ENCODE measurements around the gene AAMP.

Gene AAMP

GRCh38 chr2:218262631-218263586, 7.0 kb downstream of the AAMP start:
- TF ChIP-seq GATA1 (IDR thresholded peaks at IDR 0.05; ENCODE audit: low read depth, low read length) (no peak), POLR2A (IDR thresholded peaks at IDR 0.05; ENCODE audit: low read length) (no peak)
- no peak for DNase-seq

- DNase-seq: no peak
- TF ChIP-seq POLR2A (IDR thresholded peaks at IDR 0.05; ENCODE audit: low read length): no peak
- no peak for TF ChIP-seq GATA1 (IDR thresholded peaks at IDR 0.05; ENCODE audit: low read depth, low read length)
These were observed 7.7 kb downstream of the AAMP start for GRCh38 chr2:218262237-218262600.

DNA sequence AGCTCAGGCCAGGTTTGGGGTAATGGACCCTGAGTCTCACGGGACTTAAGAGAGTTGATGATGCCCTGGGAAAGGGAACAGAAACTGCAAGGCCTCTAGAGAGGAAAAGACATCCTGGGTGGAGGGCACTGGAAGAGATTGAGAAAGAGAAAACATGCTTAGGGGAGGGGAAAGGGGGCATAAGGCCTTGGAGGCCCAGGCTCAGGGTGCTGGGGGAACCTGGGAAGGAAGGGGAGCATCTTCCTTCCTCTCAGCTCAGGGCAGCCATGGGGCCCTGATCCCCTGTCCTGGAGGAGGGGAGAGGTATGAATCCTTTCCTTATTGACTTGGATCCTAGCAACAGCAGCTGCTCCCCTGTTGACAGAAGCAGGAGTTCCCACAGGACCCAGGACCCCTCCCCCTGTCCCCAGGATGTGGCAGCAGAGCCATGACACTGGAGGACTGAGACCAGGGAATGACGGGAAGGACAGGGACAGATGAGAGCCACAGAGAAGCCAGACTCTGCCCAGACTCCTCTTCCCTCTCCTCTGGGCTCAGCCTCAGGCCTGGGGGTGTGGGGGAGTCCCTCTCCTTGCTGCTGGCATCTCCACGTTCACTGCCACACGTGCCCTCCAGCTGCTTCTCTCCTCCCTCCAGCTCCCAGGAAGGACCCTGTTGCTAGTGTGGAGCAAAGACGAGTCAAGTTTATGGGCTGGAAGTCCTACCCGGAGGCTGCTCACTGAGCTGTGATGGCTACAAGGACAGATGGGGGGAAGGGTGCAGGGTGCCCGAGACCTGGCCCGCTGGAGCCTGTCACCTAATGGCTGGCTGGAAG, 8.3 kb downstream of the AAMP start:
- TF ChIP-seq GATA1 (IDR thresholded peaks at IDR 0.05; ENCODE audit: low read depth, low read length) (no peak), POLR2A (IDR thresholded peaks at IDR 0.05; ENCODE audit: low read length) (no peak)
- no peak for DNase-seq

DNA sequence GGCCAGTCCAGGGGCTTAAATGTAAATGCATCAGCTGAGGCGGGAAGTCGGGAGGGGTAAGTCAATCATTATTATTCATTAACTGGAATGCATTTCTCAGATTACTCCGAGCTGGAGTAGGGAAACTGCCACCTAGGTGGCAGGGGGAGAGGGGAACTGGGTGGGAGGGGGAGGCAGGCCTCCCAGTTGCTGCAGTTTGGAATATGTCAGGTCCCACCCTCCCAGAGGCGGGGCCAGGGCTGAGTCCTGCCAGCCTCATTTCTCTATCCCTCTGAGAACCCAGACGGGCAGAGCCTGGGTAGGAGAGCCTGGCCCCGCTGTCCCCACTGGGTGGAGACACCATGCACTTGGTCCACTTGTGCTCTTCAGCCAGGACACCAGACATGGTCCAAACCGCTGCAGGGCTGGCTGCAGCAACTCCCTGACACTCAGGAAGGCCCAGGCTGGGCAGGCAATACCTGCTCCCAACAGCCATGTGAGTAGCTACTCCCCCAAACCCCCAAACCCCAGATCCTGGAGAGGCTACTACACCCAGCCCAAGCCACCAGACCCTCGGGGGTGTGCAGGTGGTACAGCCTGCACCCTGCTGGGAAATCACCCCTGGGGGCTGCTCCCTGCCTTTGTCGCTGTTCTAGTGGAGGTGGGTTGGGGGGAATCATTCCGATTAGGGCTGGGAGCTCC, 9.1 kb downstream of the AAMP start, which contains the start of gene GPBAR1:
GPBAR1 (plus strand) TSS at position 274 of the 681 bp plus-strand sequence. CDS start 1,710 bp downstream, outside the sequence.
- DNase-seq: no peak
- no peak for TF ChIP-seq GATA1 (IDR thresholded peaks at IDR 0.05; ENCODE audit: low read depth, low read length)
- no peak for TF ChIP-seq POLR2A (IDR thresholded peaks at IDR 0.05; ENCODE audit: low read length)

GRCh38 chr2:218260166-218260565, 9.8 kb downstream of the AAMP start:
- no peak for DNase-seq
- TF ChIP-seq POLR2A (IDR thresholded peaks at IDR 0.05; ENCODE audit: low read length): no peak
- no peak for TF ChIP-seq GATA1 (IDR thresholded peaks at IDR 0.05; ENCODE audit: low read depth, low read length)

DNA sequence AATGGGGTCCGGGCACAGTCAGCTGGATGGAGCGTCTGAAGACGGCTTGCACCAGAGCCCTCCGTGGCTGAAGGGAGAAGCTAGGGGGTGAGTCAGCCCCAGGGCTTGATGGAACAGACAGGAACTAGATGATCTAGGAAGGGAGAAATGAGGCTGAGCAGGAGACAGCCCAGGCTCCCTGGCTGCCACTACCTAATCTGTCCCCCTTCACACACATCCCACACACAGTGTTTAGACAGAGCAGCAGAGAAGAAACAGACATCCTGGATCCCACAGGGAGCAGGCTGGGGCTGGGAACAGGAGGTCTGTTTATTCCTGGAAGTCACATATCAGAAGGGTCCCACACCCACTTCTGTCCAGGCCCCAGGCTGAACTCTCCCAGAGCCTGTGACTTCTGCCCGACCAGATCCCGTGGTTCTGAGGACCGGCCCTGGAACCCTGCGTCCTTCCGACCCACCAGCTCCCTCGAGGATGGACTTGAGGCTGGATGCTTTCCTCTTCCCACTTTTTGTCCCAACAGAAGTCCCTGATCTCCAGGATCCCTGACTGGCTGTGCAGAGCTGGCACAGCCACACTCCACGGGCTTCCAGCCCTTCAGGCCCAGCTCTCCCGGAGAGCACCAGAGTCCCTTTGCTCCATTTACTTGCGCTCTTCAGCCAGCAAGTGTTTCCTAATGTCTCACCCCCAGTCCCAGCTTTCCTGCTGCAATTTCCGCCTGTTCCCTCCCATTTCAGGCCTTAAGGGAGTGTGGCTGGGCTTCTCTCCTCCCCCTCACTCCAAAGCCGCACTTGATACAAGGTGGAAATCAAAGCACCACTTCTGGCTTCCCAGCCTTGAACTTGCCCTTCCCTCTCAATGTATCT, 10.6 kb downstream of the AAMP start:
- DNase-seq: no peak
- TF ChIP-seq GATA1 (IDR thresholded peaks at IDR 0.05; ENCODE audit: low read depth, low read length): no peak

- DNase-seq: peak; percentile 70 to 75
- TF ChIP-seq GATA1 (IDR thresholded peaks at IDR 0.05; ENCODE audit: low read depth, low read length) (no peak), POLR2A (IDR thresholded peaks at IDR 0.05; ENCODE audit: low read length) (no peak)
These were observed 12.5 kb downstream of the AAMP start for GRCh38 chr2:218257390-218257981.

GRCh38 chr2:218256612-218257350, 13.2 kb downstream of the AAMP start:
- TF ChIP-seq GATA1 (IDR thresholded peaks at IDR 0.05; ENCODE audit: low read depth, low read length): no peak
- no peak for TF ChIP-seq POLR2A (IDR thresholded peaks at IDR 0.05; ENCODE audit: low read length)
- no peak for DNase-seq

- DNase-seq: no peak
- TF ChIP-seq GATA1 (IDR thresholded peaks at IDR 0.05; ENCODE audit: low read depth, low read length) (no peak), POLR2A (IDR thresholded peaks at IDR 0.05; ENCODE audit: low read length) (no peak)
These were observed 14.5 kb downstream of the AAMP start for GRCh38 chr2:218255446-218255845.

GRCh38 chr2:218253232-218253625, 16.7 kb downstream of the AAMP start:
- no peak for DNase-seq
- no peak for TF ChIP-seq GATA1 (IDR thresholded peaks at IDR 0.05; ENCODE audit: low read depth, low read length)
- TF ChIP-seq POLR2A (IDR thresholded peaks at IDR 0.05; ENCODE audit: low read length): no peak

DNA sequence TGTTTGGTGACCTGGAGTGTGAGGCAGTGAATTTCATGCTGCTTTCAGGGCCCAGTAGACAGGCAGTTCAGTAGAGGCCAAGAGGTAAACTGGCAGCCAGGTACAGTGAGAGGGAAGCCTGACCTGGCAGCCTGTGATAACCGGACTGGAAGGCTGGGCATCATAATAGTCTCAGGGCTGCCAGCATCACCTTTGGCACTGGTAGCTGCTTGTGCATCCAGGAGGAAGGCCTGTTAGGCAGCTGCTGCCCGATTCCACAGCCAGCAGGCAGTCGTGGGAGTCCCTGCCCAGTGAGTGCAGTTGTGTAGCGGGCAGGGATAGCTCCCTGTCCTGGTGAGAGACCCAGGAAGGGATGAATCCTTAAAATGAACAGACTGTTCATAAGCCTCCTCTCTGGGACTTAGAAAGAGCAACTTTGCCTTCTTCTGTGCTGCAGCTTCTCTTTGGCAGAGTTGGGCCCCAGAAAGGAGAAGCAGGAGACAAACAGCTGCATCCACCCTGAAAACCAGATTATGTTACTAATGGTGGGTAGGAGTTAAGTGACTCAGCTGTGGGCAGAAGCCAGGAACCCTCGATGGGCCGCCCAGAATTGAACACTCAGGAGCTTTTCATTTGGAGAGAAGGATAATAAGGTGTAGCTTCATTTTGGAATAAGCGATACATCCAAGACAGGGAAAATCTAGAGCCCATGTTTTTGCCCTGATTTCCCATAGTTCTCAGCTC, 17.3 kb downstream of the AAMP start:
- no peak for DNase-seq
- no peak for TF ChIP-seq GATA1 (IDR thresholded peaks at IDR 0.05; ENCODE audit: low read depth, low read length)
- no peak for TF ChIP-seq POLR2A (IDR thresholded peaks at IDR 0.05; ENCODE audit: low read length)

All from erythroblast (primary cell).